OCI-LY3 (cell line): ENCODE data around the gene P4HA2.
A peak's percentile ranks its signal among the peaks of the same experiment; 100 is the strongest.

Source experiments
- H2AFZ ChIP-seq: fragments of 200-600, 300-600 bp; shearing (Covaris generic); 2 replicates; pipeline ENCODE4 v1.6.0; 2014; ENCODE audit warnings: antibody characterized with exemption, low read depth, low read length
- H3K27ac ChIP-seq: fragments of 200-600, 300-600 bp; sonication (generic); 2 replicates; pipeline ENCODE4 v1.5.1; 2014; ENCODE audit warnings: mild to moderate bottlenecking, low read length, moderate library complexity, mixed read lengths
- H3K27me3 ChIP-seq: fragments of 200-600, 300-600 bp; sonication (generic); 2 replicates; pipeline ENCODE4 v1.6.1; 2014; ENCODE audit warnings: low read depth, low read length, mixed read lengths
- H3K36me3 ChIP-seq: fragments of 200-600, 300-600 bp; sonication (generic); replicated peaks from 2 replicates; pipeline ENCODE3; 2014; ENCODE audit warnings: low read depth, low read length, mixed read lengths
- H3K4me1 ChIP-seq: fragments of 300-600, 200-600 bp; sonication (generic); 2 replicates; pipeline ENCODE4 v1.6.1; 2014; ENCODE audit warnings: low read length, mixed read lengths
- H3K4me2 ChIP-seq: fragments of 200-600, 300-600 bp; sonication (generic); 2 replicates; pipeline ENCODE4 v1.6.1; 2014; ENCODE audit warnings: low read length, mixed read lengths
- H3K4me3 ChIP-seq: fragments of 300-600, 200-600 bp; sonication (generic); 2 replicates; pipeline ENCODE4 v1.5.1; 2014; ENCODE audit warnings: antibody characterized with exemption, mild to moderate bottlenecking, low read length, moderate library complexity
- H3K79me2 ChIP-seq: fragments of 300-600, 200-600 bp; shearing (Covaris generic); 2 replicates; pipeline ENCODE4 v1.6.1; 2014; ENCODE audit warnings: mild to moderate bottlenecking, low read length, mixed read lengths
- H3K9ac ChIP-seq: fragments of 300-600, 200-600 bp; shearing (Covaris generic); 2 replicates; pipeline ENCODE4 v1.6.0; 2014; ENCODE audit warnings: mild to moderate bottlenecking, low read length, moderate library complexity
- H3K9me3 ChIP-seq: fragments of 200-600, 300-600 bp; shearing (Covaris generic); 2 replicates; pipeline ENCODE4 v1.6.1; 2014; ENCODE audit warnings: low read length, mixed read lengths; ENCODE audit not compliant: insufficient read depth
- H4K20me1 ChIP-seq: fragments of 200-600, 300-600 bp; sonication (generic); 2 replicates; pipeline ENCODE4 v1.6.1; 2016; ENCODE audit warnings: low read length, mixed read lengths; ENCODE audit not compliant: insufficient read depth
- CTCF ChIP-seq: fragments of 200-600, 300-600 bp; sonication (generic); IDR thresholded peaks from 2 replicates; pipeline ENCODE4 v1.5.1; 2014; ENCODE audit warnings: antibody characterized with exemption, low read length, low read depth
- EZH2phosphoT487 ChIP-seq: fragments of 200-600 bp; shearing (Covaris generic); IDR thresholded peaks from 2 replicates; pipeline ENCODE4 v1.6.1; 2018; ENCODE audit warnings: antibody characterized with exemption, mixed run types, low read depth

P4HA2 gene

GRCh38 chr5:132268769-132269551 is 41.3 kb upstream of the P4HA2 start:
- no peak overlapping the region for H3K27ac ChIP-seq
- H3K36me3 ChIP-seq: no peaks in the 10 kb centered on the region
- H3K4me1 ChIP-seq: peaks cover 21% of the 10 kb centered on the region
- H3K4me2 ChIP-seq: peak overlapping the region; percentile 23; the same call in 1 of the 2 replicates
- no peaks in the 10 kb centered on the region; the same call in 1 of the 2 replicates for H3K27me3 ChIP-seq
- no peaks in the 10 kb centered on the region for H3K9me3 ChIP-seq
- TF ChIP-seq EZH2phosphoT487 (no peak), CTCF (no peak)
- no peaks in the 10 kb centered on the region for H4K20me1 ChIP-seq
- H2AFZ ChIP-seq: no peak overlapping the region
- no peak overlapping the region for H3K9ac ChIP-seq
- no peaks in the 10 kb centered on the region for H3K79me2 ChIP-seq
- H3K4me3 ChIP-seq: no peak overlapping the region

- no peak overlapping the region for H3K4me2 ChIP-seq
- H3K4me3 ChIP-seq: no peak overlapping the region
- no peaks in the 10 kb centered on the region for H3K9me3 ChIP-seq
- H3K36me3 ChIP-seq: no peaks in the 10 kb centered on the region
- H3K4me1 ChIP-seq: peaks cover 21% of the 10 kb centered on the region
- H3K27ac ChIP-seq: no peak overlapping the region
- H3K9ac ChIP-seq: no peak overlapping the region
- H3K79me2 ChIP-seq: no peaks in the 10 kb centered on the region
- no peaks in the 10 kb centered on the region for H4K20me1 ChIP-seq
- H3K27me3 ChIP-seq: no peaks in the 10 kb centered on the region
- TF ChIP-seq CTCF (no peak), EZH2phosphoT487 (no peak)
- H2AFZ ChIP-seq: no peak overlapping the region
Measured at GRCh38 chr5:132267931-132268768, 40.5 kb upstream of the P4HA2 start.

GRCh38 chr5:132267166-132267739 is 39.6 kb upstream of the P4HA2 start:
- Histone ChIP-seq H3K4me1 (peaks cover 21% of the 10 kb centered on the region), H3K27me3 (no peaks in the 10 kb centered on the region), H3K36me3 (no peaks in the 10 kb centered on the region), H2AFZ (no peak overlapping the region), H3K79me2 (no peaks in the 10 kb centered on the region), H3K27ac (no peak overlapping the region), H3K4me3 (no peak overlapping the region), H3K4me2 (no peak overlapping the region), H3K9ac (no peak overlapping the region), H4K20me1 (no peaks in the 10 kb centered on the region), H3K9me3 (no peaks in the 10 kb centered on the region)
- no peak for TF ChIP-seq EZH2phosphoT487
- no peak for TF ChIP-seq CTCF

GRCh38 chr5:132266836-132267160 is 39.1 kb upstream of the P4HA2 start:
- Histone ChIP-seq H3K9me3 (no peaks in the 10 kb centered on the region), H3K79me2 (no peaks in the 10 kb centered on the region), H3K27ac (no peak overlapping the region), H3K36me3 (no peaks in the 10 kb centered on the region), H3K4me3 (no peak overlapping the region), H3K4me2 (no peak overlapping the region), H3K9ac (no peak overlapping the region), H4K20me1 (no peaks in the 10 kb centered on the region), H3K4me1 (peaks cover 21% of the 10 kb centered on the region), H3K27me3 (no peaks in the 10 kb centered on the region), H2AFZ (no peak overlapping the region)
- no peak for TF ChIP-seq EZH2phosphoT487
- no peak for TF ChIP-seq CTCF
